ENCODE data around the gene MBNL1. TPM values are rescaled to one million over a fixed set of nuclear protein-coding genes. Genes with fewer than 3 reads are reported as not detected.

MBNL1 gene
- total RNA-seq, 1 experiment from 2014 or later: 117 TPM

GRCh38 chr3:152331998-152332397, 63.3 kb downstream of the MBNL1 start:
- TF ChIP-seq EZH2 (IDR thresholded peaks at IDR 0.05; ENCODE audit: borderline replicate concordance, low read depth, low read length, poor library complexity, severe bottlenecking) (no peak), CTCF (conservative IDR thresholded peaks at IDR 0.05; ENCODE audit: low read depth, low read length) (no peak)
- Histone ChIP-seq H3K4me3 (ENCODE audit: low read depth, low read length, poor library complexity, severe bottlenecking) (no peak overlapping the region), H3K9me3 (ENCODE audit: low read depth, low read length, poor library complexity, severe bottlenecking) (no peaks in the 10 kb centered on the region), H3K36me3 (ENCODE audit: insufficient read depth, low read length, poor library complexity, severe bottlenecking) (no peaks in the 10 kb centered on the region), H3K27me3 (replicated peaks; ENCODE audit: insufficient read depth, low read depth, low read length, poor library complexity) (no peaks in the 10 kb centered on the region), H3K4me1 (ENCODE audit: insufficient read depth, low read length, poor library complexity, severe bottlenecking) (peaks cover 29% of the 10 kb centered on the region), H3K27ac (ENCODE audit: low read depth, low read length, poor library complexity, severe bottlenecking) (no peak overlapping the region)
- no peak for DNase-seq (ENCODE audit: low spot score)
- intact Hi-C loops (cut with micrococcal nuclease; ENCODE audit: unreplicated experiment): no loop called here
- CTCF ChIA-PET: no interaction called here
- BruUV-seq (replicated peaks): no TSS peak
- POLR2A ChIA-PET (ENCODE audit: low non-redundant PET): interaction anchor here (0.6 kb wide), 2 partner anchors 465 to 1009 kb away, joined by 3 to 8 read pairs; no protein-coding TSS in a partner anchor

GRCh38 chr3:152333928-152334327, 65.2 kb downstream of the MBNL1 start:
- TF ChIP-seq EZH2 (IDR thresholded peaks at IDR 0.05; ENCODE audit: borderline replicate concordance, low read depth, low read length, poor library complexity, severe bottlenecking) (no peak), CTCF (conservative IDR thresholded peaks at IDR 0.05; ENCODE audit: low read depth, low read length) (no peak)
- Histone ChIP-seq H3K4me3 (ENCODE audit: low read depth, low read length, poor library complexity, severe bottlenecking) (no peak overlapping the region), H3K4me1 (ENCODE audit: insufficient read depth, low read length, poor library complexity, severe bottlenecking) (peaks cover 17% of the 10 kb centered on the region), H3K9me3 (ENCODE audit: low read depth, low read length, poor library complexity, severe bottlenecking) (no peaks in the 10 kb centered on the region), H3K36me3 (ENCODE audit: insufficient read depth, low read length, poor library complexity, severe bottlenecking) (no peaks in the 10 kb centered on the region), H3K27ac (ENCODE audit: low read depth, low read length, poor library complexity, severe bottlenecking) (no peak overlapping the region), H3K27me3 (replicated peaks; ENCODE audit: insufficient read depth, low read depth, low read length, poor library complexity) (no peaks in the 10 kb centered on the region)
- intact Hi-C loops (cut with micrococcal nuclease; ENCODE audit: unreplicated experiment): no loop called here
- ChIA-PET POLR2A (ENCODE audit: low non-redundant PET) (no interaction called here), CTCF (no interaction called here)
- no peak for DNase-seq (ENCODE audit: low spot score)
- no TSS peak for BruUV-seq (replicated peaks)

- no peak for DNase-seq (ENCODE audit: low spot score)
- TF ChIP-seq CTCF (conservative IDR thresholded peaks at IDR 0.05; ENCODE audit: low read depth, low read length) (no peak), EZH2 (IDR thresholded peaks at IDR 0.05; ENCODE audit: borderline replicate concordance, low read depth, low read length, poor library complexity, severe bottlenecking) (no peak)
- Histone ChIP-seq H3K4me1 (ENCODE audit: insufficient read depth, low read length, poor library complexity, severe bottlenecking) (peaks cover 13% of the 10 kb centered on the region), H3K9me3 (ENCODE audit: low read depth, low read length, poor library complexity, severe bottlenecking) (no peaks in the 10 kb centered on the region), H3K36me3 (ENCODE audit: insufficient read depth, low read length, poor library complexity, severe bottlenecking) (no peaks in the 10 kb centered on the region), H3K27ac (ENCODE audit: low read depth, low read length, poor library complexity, severe bottlenecking) (no peak overlapping the region), H3K4me3 (ENCODE audit: low read depth, low read length, poor library complexity, severe bottlenecking) (no peak overlapping the region), H3K27me3 (replicated peaks; ENCODE audit: insufficient read depth, low read depth, low read length, poor library complexity) (no peaks in the 10 kb centered on the region)
- ChIA-PET CTCF (no interaction called here), POLR2A (ENCODE audit: low non-redundant PET) (no interaction called here)
- intact Hi-C loops (cut with micrococcal nuclease; ENCODE audit: unreplicated experiment): no loop called here
- no TSS peak for BruUV-seq (replicated peaks)
Observed at GRCh38 chr3:152334761-152335160, 66.0 kb downstream of the MBNL1 start.
